Omental fat pad (tissue), 4 donors: ENCODE data around the gene CAMK1D. TPM values are rescaled to one million over a fixed set of nuclear protein-coding genes. Genes with fewer than 3 reads are reported as not detected.

ENCODE experiments used
- ATAC-seq: fragments of 150-250 bp; one replicate; pipeline ENCODE4 v1.9.1; 2016; ENCODE audit warnings: mild to moderate bottlenecking, moderate library complexity; ENCODE audit not compliant: low FRiP score
- DNase-seq: peaks from one replicate; pipeline ENCODE4 v3.0.0-alpha.2; 2019; ENCODE audit warnings: low spot score
- total RNA-seq, 4 donors: library from RNA; depleted of rRNA; stranded (reverse); fragments of >200 nt; gene quantifications; one replicate each; pipeline ENCODE4 v1.1.0, GENCODE V29; 2016
- TF ChIP-seq, protein P1 (sequence below), 3 donors: fragments of 450-650 bp; IDR thresholded peaks; one replicate each; pipeline ENCODE4 v1.5.1; 2016 to 2017; ENCODE audit warnings: antibody characterized with exemption in 3 of 3, mild to moderate bottlenecking in 3 of 3, moderate library complexity in 2 of 3

The CAMK1D gene
- total RNA-seq, 4 donors from 2014 or later = 6.0 to 15.8 (median 8.8) TPM

DNA sequence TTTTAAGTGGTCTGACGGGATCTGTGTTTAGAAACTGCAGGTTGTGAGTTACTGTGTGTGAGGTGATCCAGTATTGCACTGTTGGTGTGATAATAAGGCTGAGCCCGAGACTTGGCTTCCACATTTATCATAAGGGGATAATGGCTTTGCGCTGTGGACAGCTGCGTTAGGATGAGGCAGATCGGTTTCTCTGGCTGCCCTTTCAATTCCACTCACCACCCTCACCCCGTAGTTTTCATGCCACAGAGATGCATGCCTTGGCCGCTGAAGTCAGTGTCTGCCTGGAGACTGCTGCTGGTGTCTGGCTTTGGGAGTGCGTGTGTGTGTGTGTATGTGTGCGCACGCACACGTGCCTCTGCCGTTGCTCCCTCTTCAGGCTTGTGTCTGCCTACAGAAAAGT lies 379.1 kb downstream of the CAMK1D start:
- TF ChIP-seq, protein P1, sequence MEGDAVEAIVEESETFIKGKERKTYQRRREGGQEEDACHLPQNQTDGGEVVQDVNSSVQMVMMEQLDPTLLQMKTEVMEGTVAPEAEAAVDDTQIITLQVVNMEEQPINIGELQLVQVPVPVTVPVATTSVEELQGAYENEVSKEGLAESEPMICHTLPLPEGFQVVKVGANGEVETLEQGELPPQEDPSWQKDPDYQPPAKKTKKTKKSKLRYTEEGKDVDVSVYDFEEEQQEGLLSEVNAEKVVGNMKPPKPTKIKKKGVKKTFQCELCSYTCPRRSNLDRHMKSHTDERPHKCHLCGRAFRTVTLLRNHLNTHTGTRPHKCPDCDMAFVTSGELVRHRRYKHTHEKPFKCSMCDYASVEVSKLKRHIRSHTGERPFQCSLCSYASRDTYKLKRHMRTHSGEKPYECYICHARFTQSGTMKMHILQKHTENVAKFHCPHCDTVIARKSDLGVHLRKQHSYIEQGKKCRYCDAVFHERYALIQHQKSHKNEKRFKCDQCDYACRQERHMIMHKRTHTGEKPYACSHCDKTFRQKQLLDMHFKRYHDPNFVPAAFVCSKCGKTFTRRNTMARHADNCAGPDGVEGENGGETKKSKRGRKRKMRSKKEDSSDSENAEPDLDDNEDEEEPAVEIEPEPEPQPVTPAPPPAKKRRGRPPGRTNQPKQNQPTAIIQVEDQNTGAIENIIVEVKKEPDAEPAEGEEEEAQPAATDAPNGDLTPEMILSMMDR (IDR thresholded peaks at IDR 0.05) = no peak
- DNase-seq (no peak), ATAC-seq (no peak)

DNA sequence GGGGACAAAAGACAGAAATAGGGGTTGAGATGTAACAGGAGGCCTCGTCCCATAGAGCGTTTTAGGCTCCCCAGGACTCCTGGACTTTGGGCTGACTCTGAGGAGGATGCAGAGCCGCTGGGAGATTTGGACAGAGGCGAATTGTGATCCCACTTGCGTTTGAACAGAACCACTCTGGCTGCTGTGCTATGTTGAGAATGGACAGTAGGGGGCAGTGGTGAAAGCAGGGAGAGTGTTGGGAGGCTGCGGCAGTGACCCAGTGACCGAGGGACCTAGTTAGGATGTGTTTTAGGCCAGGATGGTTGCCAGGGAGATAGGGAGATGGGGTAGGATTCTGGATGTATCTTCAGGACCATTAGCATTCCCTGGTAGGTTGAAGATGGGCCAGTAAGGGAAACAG lies 380.5 kb downstream of the CAMK1D start:
- ATAC-seq = no peak
- TF ChIP-seq, protein P1 (IDR thresholded peaks at IDR 0.05) = no peak

DNA sequence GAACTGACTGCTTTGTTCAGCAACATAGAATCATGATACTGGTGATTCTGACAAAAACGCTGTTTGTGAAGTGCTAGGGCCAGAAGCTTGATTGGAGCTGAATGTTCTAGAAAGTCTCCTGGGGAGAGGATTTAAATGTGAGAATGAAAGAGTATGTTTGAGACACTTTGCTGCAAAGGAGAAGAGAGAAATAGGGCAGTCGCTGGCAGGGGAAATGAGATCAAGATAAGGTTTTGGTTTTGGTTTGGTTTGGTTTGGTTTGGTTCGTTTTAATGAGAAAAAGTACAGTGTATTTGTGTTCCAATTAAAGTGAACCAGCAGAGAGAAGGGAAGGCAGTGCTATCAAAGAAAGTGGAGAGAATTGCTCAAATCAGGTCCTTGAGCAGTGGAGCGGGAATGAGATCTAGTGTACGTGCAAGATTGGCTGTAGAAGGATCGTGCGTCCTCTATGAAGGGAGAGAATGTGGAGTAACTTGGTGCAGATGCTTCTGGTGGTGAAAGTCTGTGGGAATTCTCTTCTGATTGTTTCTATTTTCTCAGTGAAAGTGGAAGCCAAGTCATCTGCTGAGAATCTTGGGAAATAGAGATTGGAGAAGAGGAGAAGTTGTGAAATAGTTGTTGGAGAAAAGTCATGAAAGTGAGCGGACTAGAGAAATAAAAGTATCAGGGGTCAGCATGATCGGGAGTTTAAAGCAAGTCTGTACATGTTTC lies 381.6 kb downstream of the CAMK1D start:
- ATAC-seq (no peak), DNase-seq (no peak)
- TF ChIP-seq, protein P1 (IDR thresholded peaks at IDR 0.05) = no peak

More for the DNA sequence above, 380.5 kb downstream of the CAMK1D start:
- DNase-seq = no peak

DNA sequence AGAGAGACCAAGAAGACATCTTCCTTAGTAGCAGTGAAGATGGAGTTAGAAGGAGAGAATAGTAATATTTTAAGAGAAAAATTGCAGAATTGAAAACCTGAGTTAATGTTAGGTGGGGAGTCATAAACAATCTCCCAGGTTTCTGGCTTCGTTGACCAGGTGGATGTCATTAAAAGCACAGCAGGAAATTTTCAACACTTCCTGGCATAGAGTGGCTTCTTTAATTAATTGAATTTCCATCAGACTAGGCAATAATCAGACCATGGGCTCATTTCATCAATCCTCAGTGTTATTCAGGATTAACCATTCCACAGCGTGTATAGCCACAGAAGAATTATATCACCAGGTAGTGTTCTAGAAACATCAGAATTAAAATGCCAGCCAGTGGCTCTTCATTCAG lies 383.9 kb downstream of the CAMK1D start:
- TF ChIP-seq, protein P1 (IDR thresholded peaks at IDR 0.05) = no peak
- no peak for ATAC-seq
- no peak for DNase-seq

DNA sequence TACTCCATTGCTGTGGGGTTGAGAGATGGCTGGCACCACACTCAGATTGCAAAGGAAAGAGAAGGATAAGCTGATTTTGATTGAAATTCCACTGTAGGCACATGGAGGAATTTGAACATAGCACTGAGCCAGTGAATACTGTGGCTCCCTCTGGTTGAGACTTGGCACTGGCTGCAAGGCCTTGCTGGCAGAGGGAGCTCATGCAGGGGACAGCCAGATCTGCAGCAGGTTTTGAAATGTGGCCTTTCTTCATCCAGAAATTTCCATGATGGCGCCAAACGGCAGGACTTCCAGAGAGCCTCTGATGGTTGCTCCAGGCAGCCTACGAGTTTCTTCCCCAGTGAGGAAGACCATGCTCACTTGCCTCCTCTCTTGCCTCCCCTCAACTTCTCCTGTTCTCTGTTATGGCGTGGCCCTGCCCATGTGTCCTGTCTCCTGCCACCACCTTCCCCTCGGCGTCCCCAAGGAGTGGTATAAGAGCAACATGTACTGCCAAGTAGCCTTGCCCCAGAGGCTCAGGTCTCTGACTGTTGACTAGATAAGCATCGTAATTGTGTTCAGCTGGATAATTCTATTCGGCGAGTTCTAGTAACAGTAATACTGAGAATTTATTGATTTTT lies 386.6 kb downstream of the CAMK1D start:
- ATAC-seq (no peak), DNase-seq (no peak)
- TF ChIP-seq, protein P1 (IDR thresholded peaks at IDR 0.05) = no peak

DNA sequence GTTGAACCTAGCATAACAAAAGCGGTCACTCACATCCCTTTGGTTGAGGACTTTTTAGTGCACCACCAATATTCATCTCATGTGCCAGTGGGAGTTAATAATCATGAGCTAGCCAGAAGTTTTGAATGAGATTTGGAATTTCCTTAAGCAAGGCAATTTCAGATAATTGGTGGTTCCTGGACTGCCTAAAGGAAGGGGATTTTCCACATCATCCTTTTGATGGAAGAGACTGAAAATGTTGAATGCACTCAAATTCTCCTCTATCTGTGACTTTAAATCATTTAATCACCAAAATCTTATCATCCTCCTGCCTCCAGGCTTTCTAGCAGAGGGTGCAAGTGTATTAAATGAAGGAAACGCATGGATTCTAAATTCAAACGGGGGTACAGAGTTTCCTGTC lies 391.5 kb downstream of the CAMK1D start:
- TF ChIP-seq, protein P1 (IDR thresholded peaks at IDR 0.05) = no peak
- DNase-seq (no peak), ATAC-seq (no peak)

DNA sequence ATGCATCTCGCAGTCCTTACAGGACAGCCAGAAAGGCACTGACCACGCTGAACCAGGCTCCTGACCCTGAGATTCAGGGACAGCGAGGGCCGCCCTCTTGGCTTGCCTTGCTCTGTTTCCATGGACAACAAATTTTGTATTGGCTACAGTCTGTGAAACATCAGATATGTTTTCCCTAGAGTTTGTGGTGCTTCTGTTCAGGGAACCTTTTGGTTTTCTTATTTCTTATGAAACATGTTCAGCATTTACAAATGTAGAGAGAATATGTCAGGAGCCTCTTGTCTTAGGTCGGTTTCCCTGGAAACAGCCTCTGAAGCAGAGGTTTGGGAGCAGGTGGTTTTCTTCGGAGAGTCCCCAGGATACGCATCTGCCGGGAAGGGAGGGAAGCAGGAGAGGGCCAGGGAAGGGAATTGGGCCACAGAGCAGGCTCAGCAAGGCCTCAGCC lies 392.0 kb downstream of the CAMK1D start:
- TF ChIP-seq, protein P1 (IDR thresholded peaks at IDR 0.05) = no peak
- DNase-seq = no peak
- ATAC-seq = peak; percentile 48
